ENCODE data around the gene LLGL2.
"Not testable (repeated sequence)": the region's sequence is repeated elsewhere in the genome, so short reads cannot be mapped to it uniquely, and the experiment has no call there.

Gene LLGL2, protein sequence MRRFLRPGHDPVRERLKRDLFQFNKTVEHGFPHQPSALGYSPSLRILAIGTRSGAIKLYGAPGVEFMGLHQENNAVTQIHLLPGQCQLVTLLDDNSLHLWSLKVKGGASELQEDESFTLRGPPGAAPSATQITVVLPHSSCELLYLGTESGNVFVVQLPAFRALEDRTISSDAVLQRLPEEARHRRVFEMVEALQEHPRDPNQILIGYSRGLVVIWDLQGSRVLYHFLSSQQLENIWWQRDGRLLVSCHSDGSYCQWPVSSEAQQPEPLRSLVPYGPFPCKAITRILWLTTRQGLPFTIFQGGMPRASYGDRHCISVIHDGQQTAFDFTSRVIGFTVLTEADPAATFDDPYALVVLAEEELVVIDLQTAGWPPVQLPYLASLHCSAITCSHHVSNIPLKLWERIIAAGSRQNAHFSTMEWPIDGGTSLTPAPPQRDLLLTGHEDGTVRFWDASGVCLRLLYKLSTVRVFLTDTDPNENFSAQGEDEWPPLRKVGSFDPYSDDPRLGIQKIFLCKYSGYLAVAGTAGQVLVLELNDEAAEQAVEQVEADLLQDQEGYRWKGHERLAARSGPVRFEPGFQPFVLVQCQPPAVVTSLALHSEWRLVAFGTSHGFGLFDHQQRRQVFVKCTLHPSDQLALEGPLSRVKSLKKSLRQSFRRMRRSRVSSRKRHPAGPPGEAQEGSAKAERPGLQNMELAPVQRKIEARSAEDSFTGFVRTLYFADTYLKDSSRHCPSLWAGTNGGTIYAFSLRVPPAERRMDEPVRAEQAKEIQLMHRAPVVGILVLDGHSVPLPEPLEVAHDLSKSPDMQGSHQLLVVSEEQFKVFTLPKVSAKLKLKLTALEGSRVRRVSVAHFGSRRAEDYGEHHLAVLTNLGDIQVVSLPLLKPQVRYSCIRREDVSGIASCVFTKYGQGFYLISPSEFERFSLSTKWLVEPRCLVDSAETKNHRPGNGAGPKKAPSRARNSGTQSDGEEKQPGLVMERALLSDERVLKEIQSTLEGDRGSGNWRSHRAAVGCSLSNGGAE

GRCh38 chr17:75524970-75525805 is at the start of gene LLGL2:
Gene LLGL2, plus strand, starts transcription at chr17:75525697. Its CDS starts 17,730 bp downstream, at chr17:75543427.
- peak within 1 kb of the TSS; percentile 62 for H3K4me3 ChIP-seq (ENCODE audit: low read depth, low read length)

GRCh38 chr17:75475851-75476250 is 49.6 kb upstream of the LLGL2 start:
- H3K4me3 ChIP-seq (ENCODE audit: low read depth, low read length): no peak overlapping the region

DNA sequence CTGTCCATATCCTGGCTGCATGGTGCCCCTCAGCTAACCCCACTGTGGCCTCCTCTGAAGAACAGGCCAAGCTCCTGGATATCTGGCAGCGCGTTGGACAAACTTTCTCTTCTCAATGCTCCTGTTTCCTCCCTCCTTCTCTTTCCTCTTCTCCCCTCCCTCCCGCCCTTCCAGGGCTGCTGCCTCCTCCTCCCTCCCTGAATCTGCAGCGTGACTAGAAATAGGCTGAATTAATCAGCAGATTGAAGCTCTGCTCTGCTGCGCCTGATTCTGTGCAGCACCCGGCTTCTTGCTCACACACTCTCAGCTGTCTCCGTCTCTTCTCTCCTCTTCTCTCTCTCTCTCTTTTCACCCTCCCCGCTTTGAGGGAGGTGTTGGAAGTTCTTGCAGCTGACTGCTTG is 49.2 kb upstream of the LLGL2 start:
- H3K4me3 ChIP-seq (ENCODE audit: low read depth, low read length): no peak overlapping the region

DNA sequence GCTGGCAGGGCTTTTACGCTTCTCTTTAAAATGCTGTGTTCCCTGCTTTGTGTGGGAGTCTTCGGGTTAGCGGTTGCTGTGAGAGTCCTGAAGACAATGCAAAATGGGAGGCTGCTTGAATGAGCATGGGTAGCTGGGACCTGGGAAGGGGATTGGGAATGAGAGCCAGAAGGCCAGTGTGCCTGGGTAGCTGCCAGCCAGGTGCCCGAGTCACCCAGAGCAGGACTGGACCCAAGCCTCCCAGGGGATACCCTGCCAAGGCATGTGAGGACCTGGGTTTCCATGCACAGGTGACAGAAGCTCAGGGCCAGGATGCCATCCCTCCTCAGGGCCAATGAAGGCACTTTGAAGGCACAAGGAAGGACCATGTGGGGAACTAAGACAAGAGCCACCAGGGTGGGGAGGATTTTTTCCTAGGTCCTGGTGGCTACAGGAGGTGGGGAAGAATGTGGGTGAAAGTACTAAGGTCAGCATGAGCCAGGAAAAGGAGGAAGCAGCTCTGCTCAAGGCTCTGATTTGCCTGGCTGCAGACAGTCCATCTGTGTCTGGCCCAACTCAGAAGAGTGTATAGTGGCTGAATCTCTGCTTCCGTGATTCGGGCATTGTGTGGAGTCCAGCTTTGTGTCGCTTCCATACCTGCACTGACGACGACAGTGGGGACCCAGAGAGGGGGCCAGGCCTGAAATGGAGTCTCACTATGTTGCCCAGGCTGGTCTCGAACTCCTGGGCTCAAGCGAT is 48.6 kb upstream of the LLGL2 start:
- no peak overlapping the region for H3K4me3 ChIP-seq (ENCODE audit: low read depth, low read length)

DNA sequence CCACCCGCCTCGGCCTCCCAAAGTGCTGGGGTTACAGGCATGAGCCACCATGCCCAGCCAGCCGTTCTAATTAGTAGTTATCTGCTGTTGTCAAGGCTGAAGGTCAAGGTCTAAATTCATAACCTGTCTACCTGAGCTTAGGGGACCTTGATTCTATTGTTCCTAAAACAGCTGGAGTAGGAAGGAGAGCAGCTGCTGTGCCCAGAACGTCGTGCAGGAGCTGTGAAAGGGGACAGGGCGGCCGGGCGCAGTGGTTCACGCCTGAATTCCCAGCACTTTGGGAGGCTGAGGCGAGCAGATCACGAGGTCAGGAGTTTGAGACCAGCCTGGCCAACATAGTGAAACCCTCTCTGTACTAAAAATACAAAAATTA is 48.0 kb upstream of the LLGL2 start:
- not testable (repeated sequence) for H3K4me3 ChIP-seq (ENCODE audit: low read depth, low read length)

DNA sequence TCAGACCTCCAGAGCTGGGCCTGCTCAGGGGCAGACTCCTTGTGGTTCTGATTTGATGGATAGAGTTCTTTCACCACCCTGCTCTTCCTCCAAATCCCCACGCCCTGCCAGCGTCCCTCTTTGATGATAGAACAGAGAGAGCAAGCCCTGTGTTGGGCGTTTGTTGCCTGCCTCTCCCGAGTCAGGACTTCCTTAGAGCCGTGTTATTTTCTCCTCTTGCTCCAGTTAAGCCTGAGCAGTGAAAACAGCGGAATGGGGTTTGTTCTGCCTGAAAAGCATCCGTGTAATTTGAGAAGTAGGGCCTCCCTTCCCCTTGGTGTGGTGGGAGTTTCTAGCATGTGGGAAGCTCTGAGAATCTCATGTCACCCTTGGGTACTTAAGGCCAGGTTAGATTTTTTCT is 47.0 kb upstream of the LLGL2 start:
- H3K4me3 ChIP-seq (ENCODE audit: low read depth, low read length): no peak overlapping the region

DNA sequence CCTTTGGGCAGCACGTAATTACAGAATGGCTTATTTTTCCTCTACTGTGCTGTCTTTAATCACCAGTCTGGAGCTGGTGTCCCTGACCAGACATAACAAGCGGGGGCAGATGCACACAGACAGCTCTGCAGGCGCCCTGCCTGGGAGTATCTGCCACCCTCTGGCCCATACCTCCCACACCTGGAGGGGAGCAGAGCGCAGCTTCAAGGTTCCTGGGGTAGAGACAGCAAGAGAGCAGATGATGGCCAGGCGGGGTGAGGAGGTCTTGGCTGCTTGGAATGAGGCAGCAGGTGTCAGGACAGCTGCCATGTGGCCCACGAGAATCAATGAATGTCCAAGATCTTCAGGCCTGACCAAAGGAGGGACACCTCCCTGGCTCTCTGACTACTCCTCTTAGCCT is 45.2 kb upstream of the LLGL2 start:
- no peak overlapping the region for H3K4me3 ChIP-seq (ENCODE audit: low read depth, low read length)

- no peak overlapping the region for H3K4me3 ChIP-seq (ENCODE audit: low read depth, low read length)
These were observed 44.1 kb upstream of the LLGL2 start for GRCh38 chr17:75481194-75482068.

GRCh38 chr17:75482098-75482942 is 43.2 kb upstream of the LLGL2 start:
- H3K4me3 ChIP-seq (ENCODE audit: low read depth, low read length): no peak overlapping the region

DNA sequence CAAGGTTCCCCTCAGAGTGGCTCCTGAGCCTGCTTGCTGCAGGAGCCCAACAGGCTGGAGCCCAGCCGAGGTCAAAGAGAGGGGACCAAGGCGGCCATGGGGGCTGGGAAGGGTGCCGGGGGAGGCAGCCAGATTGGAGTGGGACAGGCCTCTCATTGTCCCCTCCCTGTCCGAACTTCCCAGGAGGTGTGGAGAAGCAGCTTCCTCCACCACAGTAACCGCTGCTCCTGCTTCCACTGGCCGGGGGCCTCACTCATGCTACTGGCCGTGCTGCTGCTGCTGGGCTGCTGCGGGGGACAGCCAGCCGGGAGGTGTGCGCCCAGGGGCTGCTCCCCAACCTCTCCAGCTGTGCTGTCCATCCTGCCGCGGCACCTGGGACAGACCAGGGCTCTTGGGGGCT is 39.8 kb upstream of the LLGL2 start:
- no peak overlapping the region for H3K4me3 ChIP-seq (ENCODE audit: low read depth, low read length)

- H3K4me3 ChIP-seq (ENCODE audit: low read depth, low read length): no peak overlapping the region
These were observed 39.3 kb upstream of the LLGL2 start for GRCh38 chr17:75486151-75486550.

- no peak overlapping the region for H3K4me3 ChIP-seq (ENCODE audit: low read depth, low read length)
These were observed 38.5 kb upstream of the LLGL2 start for GRCh38 chr17:75486951-75487350.

- no peak overlapping the region for H3K4me3 ChIP-seq (ENCODE audit: low read depth, low read length)
These were observed 38.0 kb upstream of the LLGL2 start for GRCh38 chr17:75487351-75488070.

DNA sequence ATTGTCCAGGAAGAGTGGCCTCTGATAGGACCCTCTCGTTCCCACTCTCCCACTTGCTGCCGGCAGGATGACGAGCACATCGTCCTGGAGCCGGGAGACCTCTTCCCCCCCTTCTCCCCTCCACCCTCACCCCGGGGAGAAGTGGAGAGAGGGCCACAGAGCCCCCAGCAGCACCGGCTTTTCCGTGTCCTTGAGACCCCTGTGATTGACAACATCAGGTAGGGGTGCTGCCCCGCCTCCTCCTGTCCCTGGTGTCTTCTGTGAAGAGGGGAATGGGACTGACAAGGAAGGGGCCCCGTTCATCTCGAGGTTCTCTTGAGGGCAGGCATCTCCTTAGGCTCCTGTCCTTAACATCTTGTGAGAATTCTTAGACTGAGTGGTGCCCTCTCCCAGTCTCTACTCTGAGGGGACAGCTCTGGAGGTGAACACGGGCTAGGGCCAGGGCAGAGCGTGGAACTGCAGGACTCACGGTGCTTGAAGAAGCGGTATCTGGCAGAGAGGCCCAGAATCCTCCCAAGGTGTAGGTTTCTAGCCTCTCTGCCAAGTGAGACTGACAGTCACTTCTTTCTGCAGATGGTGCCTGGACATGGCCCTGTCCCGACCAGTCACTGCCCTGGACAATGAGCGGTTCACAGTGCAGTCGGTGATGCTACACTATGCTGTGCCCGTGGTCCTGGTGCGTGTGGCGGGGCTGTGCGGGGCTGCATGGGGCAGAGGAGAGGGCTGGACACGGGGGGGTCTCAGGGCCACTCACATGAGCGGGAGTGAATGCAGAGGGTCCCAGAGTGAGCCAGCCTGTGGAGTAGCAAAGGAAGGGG is 36.6 kb upstream of the LLGL2 start:
- H3K4me3 ChIP-seq (ENCODE audit: low read depth, low read length): no peak overlapping the region

DNA sequence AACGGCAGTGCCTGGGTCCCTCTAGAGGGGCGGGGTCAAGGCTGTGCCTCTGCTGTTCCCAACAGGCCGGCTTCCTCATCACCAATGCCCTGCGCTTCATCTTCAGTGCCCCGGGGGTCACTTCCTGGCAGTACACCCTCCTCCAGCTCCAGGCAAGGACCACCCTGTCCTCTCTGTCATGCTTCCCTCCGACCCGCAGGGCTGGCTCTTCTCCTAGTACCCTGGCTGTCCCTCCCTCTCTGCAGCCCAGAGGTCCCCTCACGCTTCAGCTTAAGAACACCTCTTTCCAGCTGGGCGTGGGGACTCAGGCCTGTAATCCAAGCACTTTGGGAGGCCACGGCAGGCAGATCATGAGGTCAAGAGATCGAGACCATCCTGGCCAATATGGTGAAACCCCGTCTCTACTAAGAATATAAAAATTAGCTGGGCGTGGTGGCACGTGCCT is 36.0 kb upstream of the LLGL2 start:
- no peak overlapping the region for H3K4me3 ChIP-seq (ENCODE audit: low read depth, low read length)

GRCh38 chr17:75490173-75490743 is 35.2 kb upstream of the LLGL2 start:
- no peak overlapping the region for H3K4me3 ChIP-seq (ENCODE audit: low read depth, low read length)

Measured in iPS-11a (cell line).